ENCODE results near the gene GJD3.

GJD3 gene

DNA sequence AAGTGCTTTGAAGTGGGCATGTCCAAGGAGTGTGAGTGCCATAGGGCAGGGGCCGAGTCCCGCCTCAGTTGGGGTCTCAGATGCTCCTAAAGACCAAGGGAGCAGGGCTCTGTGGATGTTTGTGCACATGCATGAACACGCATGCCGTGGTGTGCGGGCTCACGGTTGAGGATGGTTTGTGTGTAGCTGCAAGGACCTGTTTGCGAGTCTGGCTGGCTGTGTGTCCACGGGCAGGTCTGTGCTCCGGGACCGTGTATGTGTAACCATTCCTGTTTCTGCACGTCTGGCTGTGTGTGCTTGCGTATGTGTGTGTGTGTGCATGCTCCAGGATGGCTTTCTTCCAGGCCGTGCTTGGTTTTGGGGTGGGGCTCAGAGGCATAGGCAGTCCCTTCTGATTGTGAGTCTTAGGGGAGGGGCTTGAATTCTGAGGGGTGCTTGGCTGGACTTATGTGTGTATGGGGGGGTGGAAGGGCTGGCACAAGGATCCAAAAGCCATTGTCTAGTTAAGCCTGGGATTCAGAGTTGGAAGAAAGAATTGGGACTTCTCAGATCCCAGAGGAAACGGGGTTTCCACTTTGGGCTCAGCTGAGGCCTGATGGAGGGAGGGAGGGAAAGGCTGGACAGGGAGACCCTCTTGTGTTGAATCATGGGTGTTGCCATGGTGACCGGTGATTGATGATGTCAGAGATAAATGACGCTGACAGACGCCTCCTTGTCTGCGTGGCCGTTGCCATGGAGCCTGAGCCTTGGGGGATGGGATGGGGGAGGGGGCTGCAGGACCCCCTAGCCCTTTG, 14.4 kb downstream of the GJD3 start:
- Histone ChIP-seq H3K27me3 (ENCODE audit: insufficient read depth, poor library complexity, severe bottlenecking) (no peaks in the 10 kb centered on the region), H3K27ac (replicated peaks) (no peak overlapping the region), H3K4me3 (replicated peaks; ENCODE audit: insufficient read depth, low read length) (no peak overlapping the region)
- TF ChIP-seq, protein P1, sequence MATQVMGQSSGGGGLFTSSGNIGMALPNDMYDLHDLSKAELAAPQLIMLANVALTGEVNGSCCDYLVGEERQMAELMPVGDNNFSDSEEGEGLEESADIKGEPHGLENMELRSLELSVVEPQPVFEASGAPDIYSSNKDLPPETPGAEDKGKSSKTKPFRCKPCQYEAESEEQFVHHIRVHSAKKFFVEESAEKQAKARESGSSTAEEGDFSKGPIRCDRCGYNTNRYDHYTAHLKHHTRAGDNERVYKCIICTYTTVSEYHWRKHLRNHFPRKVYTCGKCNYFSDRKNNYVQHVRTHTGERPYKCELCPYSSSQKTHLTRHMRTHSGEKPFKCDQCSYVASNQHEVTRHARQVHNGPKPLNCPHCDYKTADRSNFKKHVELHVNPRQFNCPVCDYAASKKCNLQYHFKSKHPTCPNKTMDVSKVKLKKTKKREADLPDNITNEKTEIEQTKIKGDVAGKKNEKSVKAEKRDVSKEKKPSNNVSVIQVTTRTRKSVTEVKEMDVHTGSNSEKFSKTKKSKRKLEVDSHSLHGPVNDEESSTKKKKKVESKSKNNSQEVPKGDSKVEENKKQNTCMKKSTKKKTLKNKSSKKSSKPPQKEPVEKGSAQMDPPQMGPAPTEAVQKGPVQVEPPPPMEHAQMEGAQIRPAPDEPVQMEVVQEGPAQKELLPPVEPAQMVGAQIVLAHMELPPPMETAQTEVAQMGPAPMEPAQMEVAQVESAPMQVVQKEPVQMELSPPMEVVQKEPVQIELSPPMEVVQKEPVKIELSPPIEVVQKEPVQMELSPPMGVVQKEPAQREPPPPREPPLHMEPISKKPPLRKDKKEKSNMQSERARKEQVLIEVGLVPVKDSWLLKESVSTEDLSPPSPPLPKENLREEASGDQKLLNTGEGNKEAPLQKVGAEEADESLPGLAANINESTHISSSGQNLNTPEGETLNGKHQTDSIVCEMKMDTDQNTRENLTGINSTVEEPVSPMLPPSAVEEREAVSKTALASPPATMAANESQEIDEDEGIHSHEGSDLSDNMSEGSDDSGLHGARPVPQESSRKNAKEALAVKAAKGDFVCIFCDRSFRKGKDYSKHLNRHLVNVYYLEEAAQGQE (IDR thresholded peaks at IDR 0.05; ENCODE audit: insufficient replicate concordance, low read depth): no peak
- no peak for TF ChIP-seq GABPA (IDR thresholded peaks at IDR 0.05; ENCODE audit: low read depth)
- no peak for TF ChIP-seq SPI1 (IDR thresholded peaks at IDR 0.05; ENCODE audit: borderline replicate concordance, low read depth)
- no peak for TF ChIP-seq POLR2AphosphoS5 (IDR thresholded peaks at IDR 0.05; ENCODE audit: low read depth)
- TF ChIP-seq, protein P2, sequence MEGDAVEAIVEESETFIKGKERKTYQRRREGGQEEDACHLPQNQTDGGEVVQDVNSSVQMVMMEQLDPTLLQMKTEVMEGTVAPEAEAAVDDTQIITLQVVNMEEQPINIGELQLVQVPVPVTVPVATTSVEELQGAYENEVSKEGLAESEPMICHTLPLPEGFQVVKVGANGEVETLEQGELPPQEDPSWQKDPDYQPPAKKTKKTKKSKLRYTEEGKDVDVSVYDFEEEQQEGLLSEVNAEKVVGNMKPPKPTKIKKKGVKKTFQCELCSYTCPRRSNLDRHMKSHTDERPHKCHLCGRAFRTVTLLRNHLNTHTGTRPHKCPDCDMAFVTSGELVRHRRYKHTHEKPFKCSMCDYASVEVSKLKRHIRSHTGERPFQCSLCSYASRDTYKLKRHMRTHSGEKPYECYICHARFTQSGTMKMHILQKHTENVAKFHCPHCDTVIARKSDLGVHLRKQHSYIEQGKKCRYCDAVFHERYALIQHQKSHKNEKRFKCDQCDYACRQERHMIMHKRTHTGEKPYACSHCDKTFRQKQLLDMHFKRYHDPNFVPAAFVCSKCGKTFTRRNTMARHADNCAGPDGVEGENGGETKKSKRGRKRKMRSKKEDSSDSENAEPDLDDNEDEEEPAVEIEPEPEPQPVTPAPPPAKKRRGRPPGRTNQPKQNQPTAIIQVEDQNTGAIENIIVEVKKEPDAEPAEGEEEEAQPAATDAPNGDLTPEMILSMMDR (IDR thresholded peaks at IDR 0.05; ENCODE audit: insufficient read depth, low read length): no peak
- DNase-seq (ENCODE audit: low read depth in 1 of 2, low spot score in 1 of 2): no peak

DNA sequence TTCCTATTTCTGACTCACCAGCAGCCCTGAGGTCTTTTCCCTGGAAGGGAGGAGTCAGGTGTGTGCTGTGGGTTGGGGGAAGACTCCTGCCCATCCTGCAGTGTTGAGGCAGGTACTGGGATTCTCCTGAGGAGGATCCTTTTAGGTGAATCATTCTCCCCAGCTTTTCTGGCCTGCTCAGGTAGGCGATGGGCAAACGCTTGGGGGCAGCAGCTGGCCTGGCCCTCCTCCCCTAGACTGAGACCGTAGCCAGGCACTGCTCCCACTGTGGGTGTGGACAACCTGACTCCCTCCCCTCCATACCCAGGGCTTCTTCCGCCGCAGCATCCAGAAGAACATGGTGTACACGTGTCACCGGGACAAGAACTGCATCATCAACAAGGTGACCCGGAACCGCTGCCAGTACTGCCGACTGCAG, 15.1 kb downstream of the GJD3 start:
- TF ChIP-seq SPI1 (IDR thresholded peaks at IDR 0.05; ENCODE audit: borderline replicate concordance, low read depth) (no peak), POLR2AphosphoS5 (IDR thresholded peaks at IDR 0.05; ENCODE audit: low read depth) (no peak), GABPA (IDR thresholded peaks at IDR 0.05; ENCODE audit: low read depth) (no peak)
- TF ChIP-seq, protein P2 (IDR thresholded peaks at IDR 0.05; ENCODE audit: insufficient read depth, low read length): no peak
- TF ChIP-seq, protein P1 (IDR thresholded peaks at IDR 0.05; ENCODE audit: insufficient replicate concordance, low read depth): no peak
- Histone ChIP-seq H3K27me3 (ENCODE audit: insufficient read depth, poor library complexity, severe bottlenecking) (no peaks in the 10 kb centered on the region), H3K4me3 (replicated peaks; ENCODE audit: insufficient read depth, low read length) (no peak overlapping the region), H3K27ac (replicated peaks) (no peak overlapping the region)
- no peak for DNase-seq (ENCODE audit: low read depth in 1 of 2, low spot score in 1 of 2)

DNA sequence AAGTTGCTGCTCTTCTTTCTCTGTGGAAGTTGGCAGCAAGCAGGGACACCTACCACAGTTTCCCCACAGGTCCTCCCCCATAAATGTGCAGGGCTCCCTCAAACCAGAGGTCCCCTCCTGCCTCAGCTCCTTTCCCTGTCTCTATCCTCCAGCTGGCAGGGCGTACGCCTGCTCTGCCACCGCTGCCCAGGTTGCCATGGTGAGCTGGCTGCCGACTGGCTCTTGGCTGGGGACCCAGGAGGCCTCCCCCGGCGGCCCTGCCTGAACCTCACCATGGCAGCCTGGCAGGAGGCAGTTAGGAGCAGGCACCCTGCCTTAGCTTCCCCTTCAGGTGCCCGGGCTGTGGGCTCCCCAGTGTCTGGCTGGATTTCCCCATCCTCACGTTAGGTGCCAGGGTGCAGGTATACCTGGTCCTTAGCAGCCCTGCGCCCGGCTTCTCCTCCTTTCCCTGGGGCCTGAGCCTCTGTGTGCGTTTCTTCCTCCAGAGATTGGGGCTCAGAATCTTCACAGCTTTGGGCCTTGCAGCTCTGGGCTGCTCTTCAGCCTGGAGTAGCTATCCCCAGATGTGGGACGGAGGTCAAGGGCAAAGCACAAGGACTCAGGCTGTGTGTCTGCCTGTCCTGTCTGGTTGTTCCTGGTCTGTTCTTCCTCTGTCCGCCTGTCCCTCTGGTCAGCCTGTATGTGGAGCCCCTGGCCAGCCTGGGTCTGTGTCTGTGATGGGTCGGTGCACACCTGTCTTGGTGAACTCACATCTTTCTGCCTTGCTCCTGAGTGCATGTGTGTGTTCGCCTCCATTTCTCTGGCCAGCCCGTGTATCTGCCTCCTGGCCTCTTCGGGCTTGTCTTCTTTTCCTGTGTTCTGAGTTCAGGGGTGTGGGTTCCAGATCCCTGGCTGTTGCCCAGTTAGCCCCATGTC, 15.7 kb downstream of the GJD3 start:
- H3K27me3 ChIP-seq (ENCODE audit: insufficient read depth, poor library complexity, severe bottlenecking): no peaks in the 10 kb centered on the region
- H3K4me3 ChIP-seq (replicated peaks; ENCODE audit: insufficient read depth, low read length): no peak overlapping the region
- no peak for DNase-seq (ENCODE audit: low read depth in 1 of 2, low spot score in 1 of 2)
- TF ChIP-seq, protein P2 (IDR thresholded peaks at IDR 0.05; ENCODE audit: insufficient read depth, low read length): no peak
- no peak for TF ChIP-seq GABPA (IDR thresholded peaks at IDR 0.05; ENCODE audit: low read depth)
- TF ChIP-seq, protein P1 (IDR thresholded peaks at IDR 0.05; ENCODE audit: insufficient replicate concordance, low read depth): no peak
- no peak for TF ChIP-seq SPI1 (IDR thresholded peaks at IDR 0.05; ENCODE audit: borderline replicate concordance, low read depth)
- no peak for TF ChIP-seq POLR2AphosphoS5 (IDR thresholded peaks at IDR 0.05; ENCODE audit: low read depth)
- no peak overlapping the region for H3K27ac ChIP-seq (replicated peaks)
